Tibial nerve (tissue), 4 donors: Measurements from ENCODE around the gene ATP8A2. TPM values are rescaled to one million over a fixed set of nuclear protein-coding genes. Genes with fewer than 3 reads are reported as not detected.
A peak's percentile ranks its signal among the peaks of the same experiment; 100 is the strongest.

Experiments
- DNase-seq, 2 donors: peaks; one replicate each; pipeline ENCODE4 v3.0.0-alpha.2; 2019; ENCODE audit warnings: low spot score in 2 of 2
- H3K27ac ChIP-seq, 4 donors: fragments of 200-600 bp; sonication (generic) in 3 of 4; one replicate each; pipeline ENCODE4 v1.5.1; 2017 to 2019; ENCODE audit warnings: mild to moderate bottlenecking in 1 of 4
- H3K27me3 ChIP-seq, 2 donors: fragments of 200-600 bp; sonication (generic) in 1 of 2; one replicate each; pipeline versions ENCODE4 v1.5.1 to v1.6.0; 2017 to 2019
- H3K36me3 ChIP-seq, 3 donors: fragments of 200-600 bp; sonication (generic); one replicate each; pipeline ENCODE4 v1.5.1; 2018 to 2019
- H3K4me1 ChIP-seq, 4 donors: fragments of 200-600 bp; sonication (generic) in 3 of 4; one replicate each; pipeline ENCODE4 v1.5.1; 2017 to 2019
- H3K4me3 ChIP-seq, 4 donors: fragments of 200-600 bp; sonication (generic) in 3 of 4; one replicate each; pipeline ENCODE4 v1.5.1; 2017 to 2019; ENCODE audit warnings: mild to moderate bottlenecking in 1 of 4, moderate library complexity in 1 of 4
- H3K9me3 ChIP-seq, 4 donors: fragments of 200-600 bp; sonication (generic) in 3 of 4; one replicate each; pipeline ENCODE4 v1.5.1; 2017 to 2019
- CTCF ChIP-seq, 5 experiments: fragments of 200-600 bp in 3 of 5; fragments of 450-650 bp in 2 of 5; sonication (generic) in 3 of 5; IDR thresholded peaks; one replicate each; pipeline ENCODE4 v1.5.1; 2016 to 2019; ENCODE audit warnings: antibody characterized with exemption in 5 of 5, mild to moderate bottlenecking in 3 of 5, moderate library complexity in 2 of 5
- EP300 ChIP-seq, 2 donors: sonication (generic); formaldehyde crosslinking; IDR thresholded peaks; one replicate each; pipeline ENCODE4 v1.6.1; 2017; ENCODE audit warnings: antibody characterized with exemption in 2 of 2, mild to moderate bottlenecking in 1 of 2
- POLR2A ChIP-seq, 2 donors: fragments of 450-650 bp; IDR thresholded peaks; one replicate each; pipeline ENCODE4 v1.6.1; 2017; ENCODE audit warnings: antibody characterized with exemption in 2 of 2, mild to moderate bottlenecking in 2 of 2, moderate library complexity in 2 of 2
- WGBS, 2 donors: methylation state at CpG; one replicate each; pipeline ENCODE4 v1.1.5; 2018; 5-methylcytosine and 5-hydroxymethylcytosine counted together
- total RNA-seq, 4 donors: library from RNA; depleted of rRNA; stranded (reverse); fragments of >200 nt; gene quantifications; one replicate each; pipeline ENCODE4 v1.1.0, GENCODE V29; 2016

The ATP8A2 gene
- total RNA-seq, 4 donors from 2014 or later = 0.30 to 1.7 (median 0.61) TPM

DNA sequence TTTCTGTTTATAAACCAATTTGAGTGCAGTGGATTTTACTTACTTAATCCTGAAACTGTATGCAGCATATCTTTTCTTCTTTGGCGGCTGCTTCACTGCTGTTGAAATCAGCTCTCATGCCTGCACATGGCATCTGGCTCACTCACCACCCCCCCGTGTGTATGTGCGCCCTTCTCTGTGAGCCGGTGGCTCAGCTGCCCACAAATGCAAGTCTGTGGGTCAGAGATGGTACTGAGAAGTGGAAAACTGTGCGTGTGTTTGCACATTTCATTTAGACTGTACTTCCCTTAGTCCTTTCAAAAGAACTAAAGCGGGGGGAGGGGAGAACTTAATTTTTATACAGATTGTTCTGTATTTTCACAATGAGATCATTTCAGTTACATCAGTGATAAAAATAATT lies 372.4 kb downstream of the ATP8A2 start:
- Histone ChIP-seq H3K4me3 (no peak overlapping the region), H3K36me3 (no peaks in the 10 kb centered on the region), H3K9me3 (no peaks in the 10 kb centered on the region), H3K4me1 (no peaks in the 10 kb centered on the region), H3K27ac (no peak overlapping the region), H3K27me3 (no peaks in the 10 kb centered on the region)
- WGBS, 2 donors = 42 to 45% methylated on average over 6 of the region's 6 CpGs
- DNase-seq = no peak
- TF ChIP-seq EP300 (IDR thresholded peaks at IDR 0.05) = no peak
- no peak for TF ChIP-seq CTCF (IDR thresholded peaks at IDR 0.05)
- TF ChIP-seq POLR2A (IDR thresholded peaks at IDR 0.05) = no peak

DNA sequence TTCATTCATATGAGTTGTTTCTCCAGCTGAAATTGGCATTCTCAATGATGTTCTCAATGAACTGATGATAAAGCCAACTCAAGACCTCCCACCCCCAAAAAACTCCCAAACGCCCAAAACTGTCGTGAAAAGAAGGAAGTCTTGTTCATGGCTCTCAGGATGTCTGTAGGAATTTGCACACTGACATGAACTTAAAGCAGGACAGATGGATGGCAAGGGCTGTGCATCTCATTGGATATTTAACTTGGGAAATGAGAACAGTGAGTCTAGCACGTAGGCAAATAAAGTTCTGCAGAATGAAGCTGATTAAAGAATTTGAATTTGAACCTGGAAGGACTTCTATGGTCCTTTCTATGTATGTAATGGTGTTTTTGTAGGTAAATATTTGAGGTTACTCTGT lies 374.4 kb downstream of the ATP8A2 start:
- no peaks in the 10 kb centered on the region for H3K9me3 ChIP-seq
- no peak for DNase-seq
- H3K27me3 ChIP-seq = no peaks in the 10 kb centered on the region
- WGBS, 2 donors = 76 to 81% methylated on average over 3 of the region's 3 CpGs
- H3K4me1 ChIP-seq = no peaks in the 10 kb centered on the region
- no peak overlapping the region for H3K4me3 ChIP-seq
- H3K36me3 ChIP-seq = no peaks in the 10 kb centered on the region
- no peak overlapping the region for H3K27ac ChIP-seq
- TF ChIP-seq EP300 (IDR thresholded peaks at IDR 0.05) = no peak
- TF ChIP-seq CTCF (IDR thresholded peaks at IDR 0.05) = no peak
- no peak for TF ChIP-seq POLR2A (IDR thresholded peaks at IDR 0.05)

GRCh38 chr13:25752957-25753551 lies 381.3 kb downstream of the ATP8A2 start:
- Histone ChIP-seq H3K4me3 (no peak overlapping the region), H3K9me3 (no peaks in the 10 kb centered on the region), H3K36me3 (no peaks in the 10 kb centered on the region), H3K4me1 (peaks cover 0 to 19% (median 10%) of the 10 kb centered on the region in 4 donors), H3K27me3 (no peaks in the 10 kb centered on the region), H3K27ac (peak overlapping the region in 2 of 4 donors; percentile 28 to 41)
- TF ChIP-seq POLR2A (IDR thresholded peaks at IDR 0.05) (no peak), EP300 (IDR thresholded peaks at IDR 0.05) (peak in 1 of 2 donors; percentile 29), CTCF (IDR thresholded peaks at IDR 0.05) (no peak)
- 31 to 32% methylated on average over 8 of the region's 8 CpGs for WGBS, 2 donors
- peak; percentile 14 to 43 for DNase-seq

DNA sequence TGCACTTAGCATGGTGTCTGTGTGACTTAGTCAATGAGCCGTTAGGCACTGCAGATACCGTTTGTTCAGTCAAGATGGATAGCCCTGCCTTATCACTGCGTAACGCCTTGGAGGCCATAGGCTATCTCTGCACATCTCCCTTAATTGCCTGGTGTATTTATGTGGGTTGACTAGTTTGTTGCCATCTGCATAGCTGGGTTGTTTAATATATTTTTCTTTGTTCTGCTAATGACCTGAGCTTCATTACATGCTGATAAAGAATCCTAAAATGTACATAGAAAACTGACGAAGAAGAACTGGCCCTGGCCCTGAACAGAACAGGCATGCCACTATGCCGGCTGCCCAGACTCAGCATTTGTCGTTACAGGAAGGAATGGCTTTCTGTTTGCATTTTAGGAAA lies 382.2 kb downstream of the ATP8A2 start:
- DNase-seq = no peak
- TF ChIP-seq CTCF (IDR thresholded peaks at IDR 0.05) (no peak), POLR2A (IDR thresholded peaks at IDR 0.05) (no peak), EP300 (IDR thresholded peaks at IDR 0.05) (no peak)
- Histone ChIP-seq H3K4me3 (no peak overlapping the region), H3K27ac (no peak overlapping the region), H3K4me1 (peaks cover 0 to 19% (median 10%) of the 10 kb centered on the region in 4 donors), H3K9me3 (no peaks in the 10 kb centered on the region), H3K36me3 (no peaks in the 10 kb centered on the region), H3K27me3 (no peaks in the 10 kb centered on the region)
- WGBS, 2 donors = 79 to 83% methylated on average over 7 of the region's 7 CpGs

DNA sequence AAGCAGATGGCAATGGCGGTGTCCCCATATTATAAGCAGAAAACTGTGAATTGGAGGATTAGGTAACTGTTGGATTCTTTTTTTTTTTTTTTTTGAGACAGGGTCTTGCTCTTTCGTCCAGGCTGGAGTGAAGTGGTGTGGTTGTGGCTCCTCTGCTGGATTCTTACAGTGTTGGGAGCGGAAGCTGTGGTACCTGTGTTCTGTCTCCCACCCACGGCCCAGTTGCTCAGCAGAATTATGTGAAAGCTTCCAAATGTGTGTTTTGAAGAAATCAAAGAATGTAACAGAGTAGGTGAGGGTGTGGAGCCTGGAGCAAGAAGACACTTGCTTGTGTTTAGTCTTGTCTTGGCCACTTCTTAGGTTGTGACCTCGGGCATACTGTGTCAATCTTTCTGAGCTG lies 384.5 kb downstream of the ATP8A2 start:
- Histone ChIP-seq H3K9me3 (no peaks in the 10 kb centered on the region), H3K36me3 (no peaks in the 10 kb centered on the region), H3K4me1 (peaks cover 0 to 19% (median 10%) of the 10 kb centered on the region in 4 donors), H3K27ac (no peak overlapping the region), H3K4me3 (no peak overlapping the region), H3K27me3 (no peaks in the 10 kb centered on the region)
- no peak for DNase-seq
- TF ChIP-seq EP300 (IDR thresholded peaks at IDR 0.05) = no peak
- no peak for TF ChIP-seq POLR2A (IDR thresholded peaks at IDR 0.05)
- no peak for TF ChIP-seq CTCF (IDR thresholded peaks at IDR 0.05)
- 90 to 92% methylated on average over 5 of the region's 5 CpGs for WGBS, 2 donors
